ENCODE measurements around the gene USP33.

The USP33 gene

DNA sequence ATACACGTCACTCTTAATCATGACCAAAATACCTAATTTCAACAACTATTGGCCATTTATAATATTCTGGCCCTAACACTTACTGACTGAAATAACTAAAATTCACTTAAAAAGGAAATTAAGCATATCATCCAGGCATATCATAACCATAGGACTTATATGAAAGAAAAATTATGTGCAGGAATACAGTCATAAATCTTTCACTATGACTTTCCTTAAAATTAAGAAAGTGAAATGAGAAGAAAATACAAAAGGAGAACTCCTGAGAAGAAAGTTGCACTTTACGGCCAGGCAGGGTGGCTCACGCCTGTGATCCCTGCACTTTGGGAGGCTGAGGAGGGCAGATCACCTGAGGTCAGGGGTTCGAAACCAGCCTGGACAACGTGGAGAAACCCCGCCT lies 86.6 kb downstream of the USP33 start:
- TF ChIP-seq, protein P1, sequence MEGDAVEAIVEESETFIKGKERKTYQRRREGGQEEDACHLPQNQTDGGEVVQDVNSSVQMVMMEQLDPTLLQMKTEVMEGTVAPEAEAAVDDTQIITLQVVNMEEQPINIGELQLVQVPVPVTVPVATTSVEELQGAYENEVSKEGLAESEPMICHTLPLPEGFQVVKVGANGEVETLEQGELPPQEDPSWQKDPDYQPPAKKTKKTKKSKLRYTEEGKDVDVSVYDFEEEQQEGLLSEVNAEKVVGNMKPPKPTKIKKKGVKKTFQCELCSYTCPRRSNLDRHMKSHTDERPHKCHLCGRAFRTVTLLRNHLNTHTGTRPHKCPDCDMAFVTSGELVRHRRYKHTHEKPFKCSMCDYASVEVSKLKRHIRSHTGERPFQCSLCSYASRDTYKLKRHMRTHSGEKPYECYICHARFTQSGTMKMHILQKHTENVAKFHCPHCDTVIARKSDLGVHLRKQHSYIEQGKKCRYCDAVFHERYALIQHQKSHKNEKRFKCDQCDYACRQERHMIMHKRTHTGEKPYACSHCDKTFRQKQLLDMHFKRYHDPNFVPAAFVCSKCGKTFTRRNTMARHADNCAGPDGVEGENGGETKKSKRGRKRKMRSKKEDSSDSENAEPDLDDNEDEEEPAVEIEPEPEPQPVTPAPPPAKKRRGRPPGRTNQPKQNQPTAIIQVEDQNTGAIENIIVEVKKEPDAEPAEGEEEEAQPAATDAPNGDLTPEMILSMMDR (IDR thresholded peaks at IDR 0.05; ENCODE audit: borderline replicate concordance, control extremely low read depth, extremely low read depth, insufficient read depth, missing control alignments) = no peak
- DNase-seq (ENCODE audit: low spot score) = no peak

DNA sequence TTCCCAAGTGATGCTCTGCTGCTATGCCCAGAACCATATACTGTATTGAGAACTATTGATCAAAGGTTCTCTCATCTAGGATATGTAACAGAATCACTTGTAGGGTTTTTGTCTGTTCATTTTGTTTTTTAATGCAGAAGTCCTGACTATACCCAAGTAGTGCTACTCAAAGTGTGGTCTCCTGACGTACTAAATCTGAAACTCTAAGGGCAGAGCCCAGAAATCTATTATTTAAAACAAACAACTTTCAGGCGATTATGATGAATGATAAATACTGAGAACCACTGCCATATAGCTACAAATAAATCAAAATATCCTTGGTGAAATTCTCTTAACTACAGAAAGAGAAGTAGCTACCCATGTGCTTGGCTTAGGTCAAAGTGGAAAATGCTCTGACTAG lies 87.3 kb downstream of the USP33 start:
- in situ Hi-C loops (cut with MboI; ENCODE audit: low sequenced_read_pairs, unreplicated experiment) = no loop called here
- TF ChIP-seq, protein P1 (IDR thresholded peaks at IDR 0.05; ENCODE audit: borderline replicate concordance, control extremely low read depth, extremely low read depth, insufficient read depth, missing control alignments) = no peak
- no peak for DNase-seq (ENCODE audit: low spot score)

More for the DNA sequence above, 86.6 kb downstream of the USP33 start:
- in situ Hi-C loops (cut with MboI; ENCODE audit: low sequenced_read_pairs, unreplicated experiment) = no loop called here

DNA sequence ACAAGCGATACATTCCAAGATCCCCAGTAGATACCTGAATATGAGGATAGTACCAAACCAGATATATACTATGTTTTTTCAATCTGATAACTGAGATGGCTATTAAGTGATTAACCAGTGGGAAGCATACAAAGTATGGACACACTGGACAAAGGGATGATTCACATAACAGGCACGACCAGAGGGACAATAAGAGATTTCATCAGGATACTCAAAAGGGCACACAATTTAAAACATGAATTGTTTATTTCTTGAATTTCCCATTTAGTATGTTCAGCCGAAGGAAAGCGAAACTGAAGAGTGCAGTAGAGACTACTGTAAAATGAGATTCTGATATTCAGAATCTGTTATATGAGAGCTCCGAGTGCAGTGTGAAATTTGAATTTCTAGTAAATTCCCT lies 87.8 kb downstream of the USP33 start:
- no peak for DNase-seq (ENCODE audit: low spot score)
- in situ Hi-C loops (cut with MboI; ENCODE audit: low sequenced_read_pairs, unreplicated experiment) = no loop called here
- TF ChIP-seq, protein P1 (IDR thresholded peaks at IDR 0.05; ENCODE audit: borderline replicate concordance, control extremely low read depth, extremely low read depth, insufficient read depth, missing control alignments) = no peak

DNA sequence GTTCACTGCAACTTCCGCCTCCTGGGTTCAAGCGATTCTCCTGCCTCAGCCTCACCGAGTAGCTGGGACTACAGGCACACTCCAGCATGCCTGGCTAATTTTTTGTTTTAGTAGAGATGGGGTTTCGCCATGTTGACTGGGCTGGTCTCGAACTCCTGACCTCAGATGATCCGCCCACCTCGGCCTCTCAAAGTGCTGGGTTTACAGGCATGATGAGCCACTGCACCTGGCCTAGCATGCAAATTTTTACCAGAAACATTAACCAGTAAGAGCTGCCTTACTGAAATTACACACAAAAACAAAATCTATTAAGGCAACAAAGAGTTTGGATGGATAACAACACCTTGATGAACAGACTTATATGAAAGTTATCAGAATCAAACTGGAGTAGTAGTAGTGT lies 89.3 kb downstream of the USP33 start:
- no peak for DNase-seq (ENCODE audit: low spot score)
- in situ Hi-C loops (cut with MboI; ENCODE audit: low sequenced_read_pairs, unreplicated experiment) = no loop called here
- TF ChIP-seq, protein P1 (IDR thresholded peaks at IDR 0.05; ENCODE audit: borderline replicate concordance, control extremely low read depth, extremely low read depth, insufficient read depth, missing control alignments) = no peak

DNA sequence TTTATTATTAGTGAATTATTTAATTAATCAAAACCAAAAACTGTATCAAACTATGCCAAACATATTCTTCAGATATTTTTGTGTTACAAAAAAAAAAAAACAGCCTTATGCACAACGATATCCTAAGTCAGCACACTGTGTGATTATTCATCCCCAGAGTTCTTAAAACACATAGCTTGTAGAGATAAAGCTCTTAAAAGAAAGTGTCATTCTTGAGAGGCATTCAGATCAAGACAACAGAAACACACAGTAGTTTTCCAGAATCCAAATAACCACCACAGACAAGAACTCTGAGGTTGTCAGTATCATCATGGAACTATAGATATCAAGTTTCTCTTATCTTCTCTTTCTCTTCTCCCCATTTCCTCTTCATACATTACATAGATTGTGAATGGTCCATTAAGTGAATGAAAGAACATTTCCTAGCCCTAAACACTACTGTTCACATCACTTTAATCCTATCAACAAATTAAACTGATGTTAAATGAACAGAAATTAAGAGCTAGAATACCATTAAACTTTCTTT lies 90.7 kb downstream of the USP33 start:
- no peak for DNase-seq (ENCODE audit: low spot score)
- in situ Hi-C loops (cut with MboI; ENCODE audit: low sequenced_read_pairs, unreplicated experiment) = loop anchor here (10.0 kb wide), 1 partner anchor 56 kb away; no protein-coding TSS in a partner anchor
- TF ChIP-seq, protein P1 (IDR thresholded peaks at IDR 0.05; ENCODE audit: borderline replicate concordance, control extremely low read depth, extremely low read depth, insufficient read depth, missing control alignments) = no peak

DNA sequence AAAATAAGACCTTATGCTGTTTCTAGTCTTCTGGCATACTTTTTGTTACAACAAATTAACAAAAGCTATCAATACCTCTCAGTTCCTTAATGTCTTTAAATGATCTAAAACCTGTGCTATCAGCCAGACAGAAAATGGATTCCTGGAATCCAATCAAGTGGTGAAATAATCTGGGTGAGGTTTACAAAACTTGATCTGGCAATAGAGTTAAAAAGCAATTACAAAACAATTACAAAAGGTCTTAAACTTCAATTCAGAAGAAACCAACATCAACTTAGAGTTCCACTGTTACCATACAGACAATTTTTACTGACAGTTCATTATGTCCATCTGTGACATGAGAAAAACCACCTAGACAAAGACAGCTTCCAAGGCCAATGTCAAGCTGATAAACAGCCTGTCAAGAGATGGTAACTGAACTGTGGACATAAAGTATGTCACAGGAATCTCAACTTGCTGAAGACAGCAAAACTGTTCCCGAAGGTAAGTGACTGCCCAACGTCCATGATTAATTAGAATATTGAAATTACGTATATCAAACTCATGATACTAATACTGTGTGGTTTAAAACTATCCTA lies 94.6 kb downstream of the USP33 start:
- TF ChIP-seq, protein P1 (IDR thresholded peaks at IDR 0.05; ENCODE audit: borderline replicate concordance, control extremely low read depth, extremely low read depth, insufficient read depth, missing control alignments) = no peak
- in situ Hi-C loops (cut with MboI; ENCODE audit: low sequenced_read_pairs, unreplicated experiment) = loop anchor here (10.0 kb wide), 1 partner anchor 60 kb away; no protein-coding TSS in a partner anchor
- DNase-seq (ENCODE audit: low spot score) = no peak

Measured in GM13976 (cell line).